ENCODE data around the gene TVP23A.
A peak's percentile ranks its signal among the peaks of the same experiment; 100 is the strongest.

TVP23A gene

DNA sequence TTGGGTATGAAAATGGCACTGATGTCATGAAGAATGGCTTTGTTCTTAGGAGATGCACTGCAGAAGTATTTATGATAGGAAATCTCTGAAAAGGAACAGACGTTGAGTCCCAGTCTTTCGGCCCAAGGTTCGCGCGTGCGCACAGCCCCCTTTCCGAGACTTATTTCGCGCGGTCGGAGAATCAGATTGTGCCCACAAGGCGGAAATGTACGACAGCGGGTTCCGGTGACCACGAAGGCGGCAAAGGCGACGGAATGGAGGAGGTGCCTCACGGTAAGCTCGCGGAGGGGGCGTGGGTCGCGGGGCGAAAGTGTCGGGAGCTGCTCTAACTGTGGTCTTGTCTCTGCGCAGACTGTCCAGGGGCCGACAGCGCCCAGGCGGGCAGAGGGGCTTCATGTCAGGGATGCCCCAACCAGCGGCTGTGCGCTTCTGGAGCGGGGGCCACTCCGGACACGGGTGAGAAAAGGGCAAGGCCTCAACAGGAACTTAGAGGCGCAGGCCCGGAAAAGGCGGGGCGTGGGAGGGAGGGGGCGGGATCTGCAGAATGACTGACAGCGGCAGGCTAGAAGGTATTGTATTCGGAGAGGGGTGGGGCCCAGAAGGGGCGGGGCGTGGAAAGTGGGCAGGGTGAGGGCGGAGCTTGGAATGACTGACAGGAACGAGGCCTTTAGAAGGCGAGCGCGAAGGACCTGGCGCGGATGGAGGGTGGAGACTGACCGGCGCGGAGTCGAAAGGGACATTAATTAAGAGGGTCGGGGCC is 74.8 kb downstream of the TVP23A start, which contains the start of gene NUBP1:
NUBP1 (plus strand) TSS at position 233 of the 760 bp plus-strand sequence; CDS start at position 255, 22 bp downstream.
- peak within 1 kb of the TSS; percentile 88 for H3K27ac ChIP-seq (ENCODE audit: extremely low read depth, low read depth, low read length)
- H3K4me1 ChIP-seq (ENCODE audit: control insufficient read depth, insufficient read depth, low read length) = no peaks in the 10 kb centered on the region; the same call in 1 of the 2 replicates
- peaks cover 6 to 28% of the 10 kb centered on the region in 2 experiments; a peak in 2 of 3 replicates for H3K36me3 ChIP-seq (ENCODE audit: control insufficient read depth in 2 of 2, insufficient read depth in 1 of 2, low read length in 2 of 2)
- H3K4me3 ChIP-seq (ENCODE audit: low read depth, low read length) = peak within 1 kb of the TSS; percentile 80
- POLR2A ChIA-PET = interaction anchor here (0.6 to 1.5 kb wide), 10 partner anchors 9 to 1640 kb away, joined by 3 to 13 read pairs (median 5); partner anchors contain the start of genes DEXI and EMP2
- H3K9me3 ChIP-seq (ENCODE audit: control insufficient read depth, insufficient read depth, low read depth, low read length) = no peaks in the 10 kb centered on the region
- CTCF ChIA-PET = interaction anchor here (0.6 to 0.8 kb wide), 5 partner anchors 92 to 760 kb away, joined by 3 to 7 read pairs (median 4); no protein-coding TSS in a partner anchor
- TF ChIP-seq, protein P1, sequence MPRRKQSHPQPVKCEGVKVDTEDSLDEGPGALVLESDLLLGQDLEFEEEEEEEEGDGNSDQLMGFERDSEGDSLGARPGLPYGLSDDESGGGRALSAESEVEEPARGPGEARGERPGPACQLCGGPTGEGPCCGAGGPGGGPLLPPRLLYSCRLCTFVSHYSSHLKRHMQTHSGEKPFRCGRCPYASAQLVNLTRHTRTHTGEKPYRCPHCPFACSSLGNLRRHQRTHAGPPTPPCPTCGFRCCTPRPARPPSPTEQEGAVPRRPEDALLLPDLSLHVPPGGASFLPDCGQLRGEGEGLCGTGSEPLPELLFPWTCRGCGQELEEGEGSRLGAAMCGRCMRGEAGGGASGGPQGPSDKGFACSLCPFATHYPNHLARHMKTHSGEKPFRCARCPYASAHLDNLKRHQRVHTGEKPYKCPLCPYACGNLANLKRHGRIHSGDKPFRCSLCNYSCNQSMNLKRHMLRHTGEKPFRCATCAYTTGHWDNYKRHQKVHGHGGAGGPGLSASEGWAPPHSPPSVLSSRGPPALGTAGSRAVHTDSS (tag by site-specific recombination; IDR thresholded peaks at IDR 0.05) = no peak
- TF ChIP-seq ZNF114 (tag by site-specific recombination; IDR thresholded peaks at IDR 0.05) (no peak), KLF1 (tag by site-specific recombination; IDR thresholded peaks at IDR 0.05) (peak; percentile 62), ZNF266 (tag by site-specific recombination; IDR thresholded peaks at IDR 0.05; ENCODE audit: low read depth) (no peak), YY1 (tag by site-specific recombination; IDR thresholded peaks at IDR 0.05) (peak; percentile 68; the same call in 1 of the 2 replicates), ZNF792 (tag by site-specific recombination; IDR thresholded peaks at IDR 0.05) (no peak), ZNF555 (tag by site-specific recombination; conservative IDR thresholded peaks at IDR 0.05) (no peak), ZNF777 (tag by site-specific recombination; IDR thresholded peaks at IDR 0.05; ENCODE audit: borderline replicate concordance) (peak; percentile 36; the same call in 1 of the 2 replicates), ZNF776 (tag by site-specific recombination; IDR thresholded peaks at IDR 0.05; ENCODE audit: borderline replicate concordance) (no peak), ZNF529 (tag by site-specific recombination; IDR thresholded peaks at IDR 0.05; ENCODE audit: insufficient replicate concordance) (no peak), ZBTB21 (tag by site-specific recombination; IDR thresholded peaks at IDR 0.05) (peak; percentile 78; the same call in 1 of the 2 replicates), RBAK (tag by site-specific recombination; IDR thresholded peaks at IDR 0.05) (no peak), ZFP69B (tag by site-specific recombination; IDR thresholded peaks at IDR 0.05) (peak; percentile 77), ZNF785 (tag by site-specific recombination; IDR thresholded peaks at IDR 0.05) (peak; percentile 69; the same call in 1 of the 2 replicates), ZNF335 (tag by site-specific recombination; conservative IDR thresholded peaks at IDR 0.05) (peak; percentile 92), ZNF426 (tag by site-specific recombination; IDR thresholded peaks at IDR 0.05) (no peak), ZNF664 (tag by site-specific recombination; IDR thresholded peaks at IDR 0.05) (no peak), ZNF132 (tag by site-specific recombination; IDR thresholded peaks at IDR 0.05; ENCODE audit: borderline replicate concordance) (no peak), ZNF624 (tag by site-specific recombination; IDR thresholded peaks at IDR 0.05) (no peak), ZNF629 (tag by site-specific recombination; IDR thresholded peaks at IDR 0.05) (peak; percentile 88), SP3 (tag by site-specific recombination; IDR thresholded peaks at IDR 0.05) (peak; percentile 99)
- TF ChIP-seq, protein P2, sequence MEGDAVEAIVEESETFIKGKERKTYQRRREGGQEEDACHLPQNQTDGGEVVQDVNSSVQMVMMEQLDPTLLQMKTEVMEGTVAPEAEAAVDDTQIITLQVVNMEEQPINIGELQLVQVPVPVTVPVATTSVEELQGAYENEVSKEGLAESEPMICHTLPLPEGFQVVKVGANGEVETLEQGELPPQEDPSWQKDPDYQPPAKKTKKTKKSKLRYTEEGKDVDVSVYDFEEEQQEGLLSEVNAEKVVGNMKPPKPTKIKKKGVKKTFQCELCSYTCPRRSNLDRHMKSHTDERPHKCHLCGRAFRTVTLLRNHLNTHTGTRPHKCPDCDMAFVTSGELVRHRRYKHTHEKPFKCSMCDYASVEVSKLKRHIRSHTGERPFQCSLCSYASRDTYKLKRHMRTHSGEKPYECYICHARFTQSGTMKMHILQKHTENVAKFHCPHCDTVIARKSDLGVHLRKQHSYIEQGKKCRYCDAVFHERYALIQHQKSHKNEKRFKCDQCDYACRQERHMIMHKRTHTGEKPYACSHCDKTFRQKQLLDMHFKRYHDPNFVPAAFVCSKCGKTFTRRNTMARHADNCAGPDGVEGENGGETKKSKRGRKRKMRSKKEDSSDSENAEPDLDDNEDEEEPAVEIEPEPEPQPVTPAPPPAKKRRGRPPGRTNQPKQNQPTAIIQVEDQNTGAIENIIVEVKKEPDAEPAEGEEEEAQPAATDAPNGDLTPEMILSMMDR (tag by site-specific recombination; IDR thresholded peaks at IDR 0.05) = no peak
- TF ChIP-seq, protein P3, sequence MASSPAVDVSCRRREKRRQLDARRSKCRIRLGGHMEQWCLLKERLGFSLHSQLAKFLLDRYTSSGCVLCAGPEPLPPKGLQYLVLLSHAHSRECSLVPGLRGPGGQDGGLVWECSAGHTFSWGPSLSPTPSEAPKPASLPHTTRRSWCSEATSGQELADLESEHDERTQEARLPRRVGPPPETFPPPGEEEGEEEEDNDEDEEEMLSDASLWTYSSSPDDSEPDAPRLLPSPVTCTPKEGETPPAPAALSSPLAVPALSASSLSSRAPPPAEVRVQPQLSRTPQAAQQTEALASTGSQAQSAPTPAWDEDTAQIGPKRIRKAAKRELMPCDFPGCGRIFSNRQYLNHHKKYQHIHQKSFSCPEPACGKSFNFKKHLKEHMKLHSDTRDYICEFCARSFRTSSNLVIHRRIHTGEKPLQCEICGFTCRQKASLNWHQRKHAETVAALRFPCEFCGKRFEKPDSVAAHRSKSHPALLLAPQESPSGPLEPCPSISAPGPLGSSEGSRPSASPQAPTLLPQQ (tag by site-specific recombination; IDR thresholded peaks at IDR 0.05) = peak; percentile 90
- TF ChIP-seq, protein P4, sequence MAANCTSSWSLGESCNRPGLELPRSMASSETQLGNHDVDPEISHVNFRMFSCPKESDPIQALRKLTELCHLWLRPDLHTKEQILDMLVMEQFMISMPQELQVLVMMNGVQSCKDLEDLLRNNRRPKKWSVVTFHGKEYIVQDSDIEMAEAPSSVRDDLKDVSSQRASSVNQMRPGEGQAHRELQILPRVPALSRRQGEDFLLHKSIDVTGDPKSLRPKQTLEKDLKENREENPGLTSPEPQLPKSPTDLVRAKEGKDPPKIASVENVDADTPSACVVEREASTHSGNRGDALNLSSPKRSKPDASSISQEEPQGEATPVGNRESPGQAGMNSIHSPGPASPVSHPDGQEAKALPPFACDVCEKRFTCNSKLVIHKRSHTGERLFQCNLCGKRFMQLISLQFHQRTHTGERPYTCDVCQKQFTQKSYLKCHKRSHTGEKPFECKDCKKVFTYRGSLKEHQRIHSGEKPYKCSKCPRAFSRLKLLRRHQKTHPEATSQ (tag by site-specific recombination; IDR thresholded peaks at IDR 0.05) = peak; percentile 92; the same call in 1 of the 2 replicates
- TF ChIP-seq, protein P5, sequence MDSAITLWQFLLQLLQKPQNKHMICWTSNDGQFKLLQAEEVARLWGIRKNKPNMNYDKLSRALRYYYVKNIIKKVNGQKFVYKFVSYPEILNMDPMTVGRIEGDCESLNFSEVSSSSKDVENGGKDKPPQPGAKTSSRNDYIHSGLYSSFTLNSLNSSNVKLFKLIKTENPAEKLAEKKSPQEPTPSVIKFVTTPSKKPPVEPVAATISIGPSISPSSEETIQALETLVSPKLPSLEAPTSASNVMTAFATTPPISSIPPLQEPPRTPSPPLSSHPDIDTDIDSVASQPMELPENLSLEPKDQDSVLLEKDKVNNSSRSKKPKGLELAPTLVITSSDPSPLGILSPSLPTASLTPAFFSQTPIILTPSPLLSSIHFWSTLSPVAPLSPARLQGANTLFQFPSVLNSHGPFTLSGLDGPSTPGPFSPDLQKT (IDR thresholded peaks at IDR 0.05; ENCODE audit: borderline replicate concordance, low read depth, low read length) = no peak
- TF ChIP-seq, protein P6, sequence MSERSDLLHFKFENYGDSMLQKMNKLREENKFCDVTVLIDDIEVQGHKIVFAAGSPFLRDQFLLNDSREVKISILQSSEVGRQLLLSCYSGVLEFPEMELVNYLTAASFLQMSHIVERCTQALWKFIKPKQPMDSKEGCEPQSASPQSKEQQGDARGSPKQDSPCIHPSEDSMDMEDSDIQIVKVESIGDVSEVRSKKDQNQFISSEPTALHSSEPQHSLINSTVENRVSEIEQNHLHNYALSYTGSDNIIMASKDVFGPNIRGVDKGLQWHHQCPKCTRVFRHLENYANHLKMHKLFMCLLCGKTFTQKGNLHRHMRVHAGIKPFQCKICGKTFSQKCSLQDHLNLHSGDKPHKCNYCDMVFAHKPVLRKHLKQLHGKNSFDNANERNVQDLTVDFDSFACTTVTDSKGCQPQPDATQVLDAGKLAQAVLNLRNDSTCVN (tag by site-specific recombination; optimal IDR thresholded peaks at IDR 0.05) = peak; percentile 54
- TF ChIP-seq, protein P7, sequence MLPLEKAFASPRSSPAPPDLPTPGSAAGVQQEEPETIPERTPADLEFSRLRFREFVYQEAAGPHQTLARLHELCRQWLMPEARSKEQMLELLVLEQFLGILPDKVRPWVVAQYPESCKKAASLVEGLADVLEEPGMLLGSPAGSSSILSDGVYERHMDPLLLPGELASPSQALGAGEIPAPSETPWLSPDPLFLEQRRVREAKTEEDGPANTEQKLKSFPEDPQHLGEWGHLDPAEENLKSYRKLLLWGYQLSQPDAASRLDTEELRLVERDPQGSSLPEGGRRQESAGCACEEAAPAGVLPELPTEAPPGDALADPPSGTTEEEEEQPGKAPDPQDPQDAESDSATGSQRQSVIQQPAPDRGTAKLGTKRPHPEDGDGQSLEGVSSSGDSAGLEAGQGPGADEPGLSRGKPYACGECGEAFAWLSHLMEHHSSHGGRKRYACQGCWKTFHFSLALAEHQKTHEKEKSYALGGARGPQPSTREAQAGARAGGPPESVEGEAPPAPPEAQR (tag by site-specific recombination; IDR thresholded peaks at IDR 0.05) = peak; percentile 88; the same call in 1 of the 2 replicates

Measured in HEK293 (cell line).